Stimulated activated CD8-positive, alpha-beta memory T cell treated with anti-CD3 and anti-CD28 coated beads, Interleukin-4, amount 100 ng/mL, for 24 hours (primary cell): ENCODE measurements around the gene GLI3.

Experiments
- DNase-seq: peaks from one replicate; pipeline ENCODE4 v3.0.0-alpha.2; 2020; ENCODE audit warnings: low read depth

The GLI3 gene

DNA sequence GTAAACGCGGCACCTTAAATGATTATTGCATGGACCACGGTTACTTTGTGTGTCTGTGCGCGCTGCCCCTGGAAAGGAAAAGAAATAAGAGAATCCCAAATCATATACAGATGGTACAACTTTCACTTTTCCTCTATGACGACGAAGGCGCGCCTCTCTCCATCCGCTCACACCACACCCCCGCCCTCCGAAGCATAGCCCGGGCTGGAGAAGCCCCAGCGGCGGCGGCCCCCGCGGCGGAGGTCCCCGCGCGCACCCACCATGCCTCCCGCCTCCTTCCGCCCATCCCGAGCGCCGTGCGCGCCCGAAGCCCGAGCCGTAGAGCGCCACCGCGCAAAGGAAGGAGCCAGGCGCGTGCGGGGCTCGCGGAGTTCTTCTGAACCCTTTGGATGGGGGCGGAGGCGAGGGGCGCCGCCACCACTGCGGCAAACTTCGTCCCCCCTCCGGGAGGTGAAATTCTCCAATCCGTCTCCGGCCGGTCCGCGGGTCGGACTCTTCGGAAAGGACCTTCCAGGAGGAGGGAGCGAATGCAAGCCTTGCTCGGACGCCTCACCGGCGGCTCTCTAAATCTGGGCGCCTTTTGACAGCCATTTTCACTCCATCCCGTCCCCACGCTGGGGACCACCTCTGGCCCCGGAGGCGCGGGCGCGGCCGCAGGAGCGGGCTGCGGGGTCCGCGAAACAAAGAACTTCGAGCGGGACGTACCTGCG is 588 bp downstream of the GLI3 start:
- DNase-seq = no peak

DNA sequence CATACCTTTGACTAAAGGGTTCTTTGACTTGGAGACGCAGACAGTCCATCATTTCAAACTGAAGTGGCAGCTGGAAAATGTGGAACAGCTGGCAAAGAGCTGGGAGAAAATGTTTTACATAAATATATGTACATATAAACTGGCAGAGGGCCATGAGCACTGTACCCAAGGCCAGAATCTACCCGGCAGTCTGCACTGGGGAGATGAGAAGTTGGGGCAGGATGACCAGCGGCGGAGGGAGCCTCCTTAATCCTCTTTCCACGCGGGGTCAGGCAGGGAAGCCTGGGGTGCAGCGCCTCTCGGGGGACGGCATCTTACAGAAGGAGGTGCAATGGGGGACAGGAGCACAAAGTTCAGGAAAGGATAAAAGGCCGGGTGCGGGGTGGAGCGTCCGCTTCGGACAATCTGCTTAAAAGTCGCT is 1.3 kb downstream of the GLI3 start:
- DNase-seq = no peak

DNA sequence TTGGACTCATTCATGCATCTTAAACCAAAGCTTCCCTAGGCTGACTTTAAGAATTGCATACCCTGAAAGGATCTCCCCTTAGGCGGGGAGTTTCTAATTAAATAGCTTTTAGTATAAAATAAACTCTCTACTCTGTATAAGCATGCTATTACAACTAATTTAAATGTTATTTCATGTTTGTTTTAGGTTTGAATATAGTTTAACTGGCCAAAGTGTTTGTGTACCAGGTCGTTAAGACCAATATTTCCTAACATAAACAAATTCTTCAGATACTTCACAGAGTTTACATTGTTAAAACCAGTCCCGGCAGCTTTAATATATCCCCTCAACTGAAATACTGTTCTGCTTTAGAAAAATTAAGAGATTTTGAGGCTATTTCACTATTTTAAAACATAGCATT is 2.3 kb downstream of the GLI3 start:
- DNase-seq = no peak

DNA sequence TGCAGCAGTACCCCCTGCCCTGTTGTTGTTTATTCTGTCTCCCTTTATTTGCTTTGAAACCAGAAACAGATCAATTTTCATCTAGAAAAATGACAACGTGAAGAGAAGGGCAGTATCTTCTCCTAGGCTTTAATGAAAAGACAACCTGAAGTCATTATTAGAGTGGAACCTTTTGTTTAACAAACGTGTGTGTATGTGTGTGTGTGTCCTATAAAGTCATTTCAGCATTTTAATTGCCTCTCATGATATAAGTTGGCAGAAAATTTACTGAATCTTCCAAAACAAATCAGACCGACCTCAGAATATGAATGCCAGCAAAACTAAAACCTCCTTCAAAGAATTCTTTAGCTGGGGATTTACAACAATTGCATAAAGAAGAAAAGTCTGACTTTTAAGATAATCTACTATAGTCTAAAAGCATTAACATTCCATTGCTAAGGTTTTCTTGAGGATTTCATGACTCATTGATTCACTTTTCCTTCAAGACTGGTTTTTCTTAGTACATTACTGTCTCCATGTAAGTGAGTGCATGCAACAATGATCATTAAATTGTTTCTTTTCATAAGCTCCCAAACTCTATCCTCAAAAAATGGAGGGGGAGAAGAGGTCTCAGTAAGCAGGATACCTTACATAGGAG is 3.2 kb downstream of the GLI3 start:
- no peak for DNase-seq

DNA sequence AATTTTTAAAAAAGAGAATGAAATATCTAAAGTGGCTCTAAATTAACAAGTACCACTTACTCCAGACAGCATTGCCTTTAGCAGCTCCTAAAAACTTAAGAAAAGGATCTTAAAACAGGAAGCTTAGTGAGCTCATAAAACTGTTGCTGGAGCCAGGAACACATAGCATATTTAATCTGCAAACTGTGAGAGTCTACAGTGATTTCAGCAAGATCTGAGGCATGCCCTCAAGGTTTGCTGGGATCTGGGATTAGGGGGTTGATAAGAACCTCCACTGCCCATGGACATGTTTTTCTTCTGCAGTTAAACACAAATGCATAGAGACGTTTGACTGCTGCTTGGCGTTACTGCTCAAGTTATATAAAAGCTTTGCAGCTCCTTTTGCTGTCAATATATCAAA is 3.8 kb downstream of the GLI3 start:
- DNase-seq = no peak

DNA sequence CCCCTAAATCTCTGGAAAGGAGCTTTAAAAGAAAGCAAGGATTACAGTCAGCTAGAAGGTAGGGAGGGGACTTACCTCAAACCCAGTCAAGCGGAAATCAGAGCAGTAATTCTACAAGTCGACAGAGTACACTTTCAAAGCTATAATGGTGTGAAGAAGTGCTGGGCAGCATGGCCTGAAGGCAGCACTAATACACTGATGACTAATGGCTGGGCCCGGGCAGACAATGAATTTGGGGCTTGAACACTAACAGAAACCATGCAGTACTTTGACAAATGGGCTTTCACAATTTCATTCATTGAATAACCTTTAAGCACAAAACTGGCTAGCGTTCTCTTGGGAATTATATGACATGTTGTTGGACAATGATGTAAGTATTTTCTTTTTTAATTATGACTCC is 4.7 kb downstream of the GLI3 start:
- DNase-seq = no peak

DNA sequence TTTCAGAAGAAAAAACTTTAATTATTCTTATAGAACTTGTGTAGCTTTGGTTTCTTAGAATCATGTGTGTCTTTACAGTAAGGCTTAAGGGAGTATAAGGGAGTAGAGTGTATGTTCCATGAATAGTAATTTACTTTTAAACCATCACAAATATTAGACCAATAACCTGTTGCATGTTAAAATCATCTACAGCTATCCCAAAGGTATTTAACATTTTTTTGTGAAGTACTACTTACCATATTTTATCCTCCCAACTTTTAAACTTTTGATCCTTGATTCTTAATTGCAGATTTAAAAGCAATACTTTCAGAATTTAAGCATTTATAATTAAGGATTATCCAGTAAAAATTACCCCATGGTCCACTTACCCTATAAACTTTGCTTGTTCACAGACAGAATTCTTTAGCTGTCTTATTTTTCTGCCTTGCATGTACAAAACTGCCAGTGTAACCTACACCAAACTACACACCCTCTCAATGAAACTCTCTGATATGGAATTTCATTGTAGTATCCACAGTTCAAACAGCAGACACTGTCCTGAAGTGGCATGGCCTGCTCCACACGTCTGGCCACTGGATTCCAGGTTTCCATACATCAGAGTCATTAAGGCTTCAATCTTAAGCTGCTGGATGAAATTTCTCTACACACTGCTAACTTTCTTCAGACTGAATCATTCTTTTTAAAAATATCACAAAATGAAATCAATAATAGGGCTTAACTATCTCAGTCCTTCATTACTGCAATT is 5.8 kb downstream of the GLI3 start:
- no peak for DNase-seq

DNA sequence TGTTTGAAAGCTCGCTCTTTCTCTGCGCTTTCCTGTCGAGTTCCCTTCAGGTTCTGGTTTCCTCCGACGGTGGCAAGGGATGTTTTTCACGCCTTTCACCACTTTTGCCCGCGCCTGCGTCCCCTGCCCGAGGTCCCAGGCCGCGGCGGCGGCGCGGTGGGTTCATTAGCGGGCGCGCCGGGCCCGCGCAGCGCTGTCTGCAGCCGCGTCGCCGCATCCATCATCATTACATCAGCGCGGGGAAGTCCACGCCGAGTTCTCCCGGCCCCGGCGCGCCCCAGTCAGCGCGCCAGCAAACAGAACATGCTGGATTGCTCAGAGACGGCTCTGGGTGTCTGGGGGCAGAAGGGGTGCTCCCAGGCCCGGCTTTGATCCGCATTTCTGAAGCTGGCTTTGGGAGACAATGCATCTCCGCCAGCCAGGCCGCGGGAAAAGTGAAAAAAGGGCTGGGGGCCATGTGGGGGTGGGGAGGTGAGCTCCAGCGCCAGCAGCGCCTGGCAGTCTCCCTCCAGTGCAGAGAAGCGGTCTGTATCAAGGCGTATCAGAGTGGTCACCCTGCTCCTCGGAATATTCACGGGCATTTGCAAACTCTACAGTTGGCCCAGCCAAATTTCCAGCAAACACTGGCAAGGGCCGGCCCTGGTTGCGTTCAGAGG is 8.9 kb downstream of the GLI3 start:
- no peak for DNase-seq

DNA sequence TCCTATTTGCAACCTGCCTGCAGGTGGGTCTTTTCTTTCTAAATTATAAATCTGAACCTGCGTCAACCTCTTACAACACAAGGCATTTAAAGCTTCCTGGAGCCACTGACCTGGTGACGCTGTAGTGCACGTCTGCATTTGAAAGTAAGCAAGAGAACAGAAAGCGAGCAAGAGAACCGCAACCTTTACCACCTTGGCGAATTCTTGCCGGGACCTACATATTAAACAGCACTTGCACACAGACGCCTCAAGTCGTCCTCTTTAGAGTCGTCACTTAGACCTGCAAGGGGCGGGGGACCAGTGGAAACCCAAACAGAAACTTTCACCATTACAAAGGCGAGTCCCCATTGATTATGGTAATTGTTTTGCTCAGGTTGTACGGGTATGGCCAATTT is 9.5 kb downstream of the GLI3 start:
- no peak for DNase-seq

DNA sequence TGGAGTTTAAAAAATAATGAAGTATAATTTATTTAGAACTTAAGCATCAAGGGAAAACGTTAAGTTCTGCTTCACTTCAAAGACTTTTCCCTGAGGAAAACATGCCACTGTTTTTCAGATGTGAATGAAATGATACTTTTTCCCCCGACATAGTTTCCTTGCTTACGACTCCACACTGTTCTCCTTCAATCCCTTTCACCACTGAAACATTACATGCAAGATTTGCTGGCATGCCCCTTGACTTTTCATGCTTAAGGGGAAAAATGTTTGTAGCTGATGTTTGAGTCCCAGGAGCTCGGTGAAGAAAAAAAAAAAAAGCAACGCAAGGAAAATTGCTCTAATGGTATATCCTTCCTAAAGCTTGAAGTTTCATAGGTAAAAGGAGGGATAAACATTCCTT is 10.0 kb downstream of the GLI3 start:
- DNase-seq = no peak

DNA sequence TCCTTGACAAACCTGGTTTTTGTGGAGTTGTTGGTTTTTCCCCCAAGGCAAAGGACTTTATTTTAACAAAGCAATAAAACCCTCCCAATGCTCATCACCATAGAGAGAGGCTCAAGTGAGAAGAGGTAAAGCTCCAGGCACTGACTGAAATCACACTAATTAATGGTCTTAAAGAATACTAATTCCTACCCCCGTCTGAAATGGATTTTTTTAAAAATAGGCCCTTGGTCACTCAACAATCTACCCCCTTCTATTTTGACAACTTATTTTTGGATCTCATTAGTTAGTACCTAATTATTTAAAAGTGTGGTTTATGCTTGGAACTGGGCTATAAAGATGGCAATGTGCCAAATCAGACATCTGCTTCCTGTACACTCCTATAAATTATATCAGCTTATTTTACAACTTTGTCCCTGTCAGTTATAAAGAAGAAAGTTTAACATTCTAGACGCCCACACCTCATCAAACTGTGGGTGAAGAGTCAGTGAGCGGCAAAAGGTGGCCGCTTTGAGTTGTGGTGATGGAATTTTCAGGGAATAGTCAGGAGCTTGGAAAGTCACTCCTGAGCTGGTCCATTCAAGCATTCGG is 10.6 kb downstream of the GLI3 start:
- no peak for DNase-seq

DNA sequence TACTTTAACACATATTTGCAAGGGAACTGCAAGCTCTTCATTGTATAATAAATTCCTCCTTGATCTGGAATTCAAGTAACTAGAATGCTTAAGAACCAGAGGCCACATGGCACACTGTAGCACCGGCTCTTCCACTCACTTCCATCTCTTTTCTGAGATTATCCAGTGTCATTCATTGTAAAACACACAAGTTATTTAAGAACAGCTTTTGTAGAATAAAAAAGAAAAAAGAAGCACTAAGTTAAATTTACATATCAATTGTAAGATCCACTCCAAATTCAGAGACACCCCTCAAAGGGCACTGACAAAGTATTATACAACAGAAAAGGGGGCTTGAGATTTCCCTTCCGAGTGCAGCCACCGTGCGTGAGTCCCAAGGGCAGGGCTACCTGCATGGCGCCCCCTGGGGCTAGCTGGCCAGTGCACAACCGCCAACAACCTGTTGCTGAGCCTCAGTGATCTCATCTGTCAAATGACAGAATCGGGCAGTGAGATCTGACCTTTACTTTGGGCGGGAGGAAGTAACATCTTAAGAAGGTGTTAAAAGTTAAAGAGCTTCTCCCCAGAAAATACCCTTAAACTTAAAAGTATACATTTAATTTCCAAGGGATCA is 12.5 kb downstream of the GLI3 start:
- no peak for DNase-seq

DNA sequence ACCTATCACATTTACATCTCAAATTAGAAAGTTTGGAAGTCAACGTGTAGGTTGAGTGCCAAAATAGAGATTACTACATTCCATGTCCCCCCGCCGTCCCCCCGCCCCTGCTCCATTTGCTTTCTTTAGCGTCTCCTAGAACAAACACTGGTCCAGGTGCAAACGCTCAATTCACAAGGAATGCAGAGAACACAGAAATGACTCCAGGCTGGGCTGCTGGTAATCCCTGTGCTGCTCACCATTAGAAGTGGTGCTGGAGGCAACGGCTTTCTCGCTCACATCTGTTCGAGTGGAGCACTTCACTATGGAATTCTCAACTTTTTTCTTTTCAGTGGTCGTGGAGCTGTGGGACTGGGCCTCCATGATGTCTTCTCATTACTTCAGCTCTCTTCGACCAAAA is 14.1 kb downstream of the GLI3 start:
- no peak for DNase-seq

DNA sequence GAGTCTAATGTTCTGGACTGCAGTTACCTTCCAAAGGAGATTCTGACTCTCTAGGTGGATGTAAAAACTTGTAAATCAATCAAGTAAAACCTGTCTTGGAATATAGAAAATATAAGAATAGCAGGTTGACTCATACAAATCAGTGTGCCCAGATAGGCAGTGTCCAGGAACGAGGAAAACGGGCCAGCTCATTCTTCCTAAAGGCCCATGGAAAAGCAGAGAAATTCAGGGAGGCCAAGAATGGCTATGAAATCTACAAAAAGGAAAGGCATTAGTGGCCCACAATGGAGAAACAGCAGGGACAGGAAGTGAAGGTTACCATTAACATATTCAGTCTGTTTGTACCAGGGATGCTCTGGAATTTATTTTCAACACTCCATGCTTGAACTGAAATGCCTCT is 14.9 kb downstream of the GLI3 start:
- DNase-seq = no peak

DNA sequence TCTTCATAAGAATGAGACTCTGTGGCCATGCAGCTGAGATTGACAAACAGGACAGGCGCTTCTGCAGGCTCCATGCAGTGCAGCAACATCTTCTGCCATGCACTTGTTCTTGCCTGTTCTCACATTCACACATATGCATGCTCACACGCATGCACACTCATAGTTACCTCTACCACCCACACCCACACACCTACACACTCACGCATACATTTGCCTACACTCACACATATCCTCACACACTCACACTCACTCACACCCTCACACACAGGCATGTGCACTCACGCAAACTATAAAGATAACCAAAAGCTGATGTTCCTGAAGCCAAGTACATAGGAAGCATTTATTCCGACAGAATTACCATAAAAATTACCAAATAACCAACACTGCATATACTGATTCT is 15.7 kb downstream of the GLI3 start:
- DNase-seq = no peak

DNA sequence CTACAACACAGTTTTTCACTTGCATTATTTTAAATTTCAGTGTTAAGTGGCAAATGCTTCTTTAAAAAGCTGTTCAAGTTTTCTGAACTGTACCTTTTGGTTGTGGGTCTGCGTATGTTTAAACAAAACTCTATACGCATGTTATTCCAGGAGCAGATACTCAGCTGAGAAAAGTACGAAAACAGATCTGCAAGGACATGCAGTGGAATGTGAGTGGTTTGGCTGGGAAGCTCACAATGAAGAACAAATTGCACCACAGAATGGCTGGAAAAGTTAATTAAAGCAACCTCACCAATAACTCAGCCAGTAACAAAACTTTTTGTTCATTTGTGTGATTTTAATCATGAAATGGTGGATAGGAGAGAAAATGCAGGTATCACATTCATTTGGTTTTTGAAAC is 17.6 kb downstream of the GLI3 start:
- no peak for DNase-seq

DNA sequence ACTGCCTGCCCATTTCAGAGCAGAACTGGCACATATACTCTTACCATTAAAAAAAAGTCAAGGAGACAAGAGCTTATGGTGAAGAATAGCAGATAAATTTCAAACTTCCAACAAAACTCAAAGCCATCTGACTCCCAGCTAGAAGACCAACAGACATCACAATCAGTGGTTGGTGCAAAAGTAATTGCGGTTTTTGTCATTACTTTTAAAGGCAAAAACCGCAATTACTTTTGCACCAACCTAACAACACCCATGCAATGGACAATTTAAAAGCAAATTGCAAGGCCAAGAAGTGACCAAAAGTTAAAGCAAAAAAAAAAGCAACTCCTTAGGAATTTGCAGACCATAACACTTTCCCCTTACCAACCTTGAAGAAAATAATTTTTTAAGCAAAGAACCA is 18.8 kb downstream of the GLI3 start:
- DNase-seq = no peak

DNA sequence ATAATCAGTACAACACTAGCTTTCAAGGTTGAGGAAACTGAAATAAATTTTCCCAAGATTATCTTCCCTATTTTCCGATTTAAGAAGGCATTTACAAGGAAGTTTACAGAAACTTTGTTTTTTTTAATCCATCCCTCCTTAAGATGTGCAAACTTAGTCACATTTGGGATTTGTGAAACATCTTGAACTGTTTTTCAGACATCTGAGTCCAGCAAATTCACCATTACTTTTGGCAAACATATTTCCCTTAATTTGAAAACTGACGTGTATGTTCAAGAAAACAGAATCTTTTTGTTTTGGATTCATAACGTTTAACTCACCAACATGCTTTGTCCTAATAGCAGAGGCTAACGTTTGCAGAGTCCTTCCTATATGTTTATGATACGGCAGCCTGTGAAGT is 19.5 kb downstream of the GLI3 start:
- DNase-seq = no peak

DNA sequence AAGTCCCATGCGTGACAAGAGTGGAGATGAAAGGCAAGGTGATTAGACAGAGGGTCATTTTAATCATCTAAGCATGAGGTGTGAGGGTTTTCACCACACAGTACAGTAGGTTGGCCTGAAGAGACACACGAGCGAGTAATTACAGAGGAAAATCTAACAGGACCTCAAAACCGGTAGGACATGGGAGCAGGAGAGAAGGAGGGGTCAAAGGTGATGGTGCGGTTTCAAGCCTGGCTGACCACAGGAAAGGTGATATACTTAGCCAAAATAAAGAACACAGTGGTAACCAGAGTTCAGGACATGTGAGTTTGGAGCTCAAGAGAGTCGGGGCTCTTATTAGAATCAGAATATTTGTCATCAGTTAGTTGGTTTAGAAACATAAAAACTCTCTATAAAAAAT is 20.0 kb downstream of the GLI3 start:
- no peak for DNase-seq

DNA sequence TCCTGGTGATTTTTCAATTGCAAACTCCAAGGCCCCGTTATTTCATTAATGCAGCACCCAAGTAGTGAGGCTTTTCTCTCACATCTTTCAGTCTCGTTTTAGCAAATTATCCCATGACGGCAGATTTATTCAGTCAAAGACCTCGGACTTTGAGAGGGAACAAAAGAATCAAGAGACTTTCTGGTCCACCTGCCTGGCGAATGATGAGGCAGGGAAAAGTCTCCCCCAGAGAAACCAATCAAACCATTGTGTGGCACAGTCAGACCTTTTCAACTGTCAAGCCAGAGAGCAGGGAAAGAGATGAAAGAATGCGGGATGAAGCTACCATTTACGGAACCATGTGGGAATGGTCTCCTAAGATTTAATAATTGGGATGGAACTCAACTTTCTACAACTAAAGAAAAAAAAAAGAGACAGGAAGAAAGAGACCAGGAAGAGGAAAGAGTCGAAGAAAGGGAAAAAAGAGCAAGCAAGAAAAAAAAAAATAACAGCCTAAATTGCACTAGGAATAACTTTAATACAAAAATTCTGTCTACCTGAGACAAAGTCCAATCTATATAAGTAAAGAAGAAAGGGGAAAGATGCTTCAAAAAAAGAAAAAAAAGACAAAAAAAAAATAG is 22.8 kb downstream of the GLI3 start:
- DNase-seq = no peak

DNA sequence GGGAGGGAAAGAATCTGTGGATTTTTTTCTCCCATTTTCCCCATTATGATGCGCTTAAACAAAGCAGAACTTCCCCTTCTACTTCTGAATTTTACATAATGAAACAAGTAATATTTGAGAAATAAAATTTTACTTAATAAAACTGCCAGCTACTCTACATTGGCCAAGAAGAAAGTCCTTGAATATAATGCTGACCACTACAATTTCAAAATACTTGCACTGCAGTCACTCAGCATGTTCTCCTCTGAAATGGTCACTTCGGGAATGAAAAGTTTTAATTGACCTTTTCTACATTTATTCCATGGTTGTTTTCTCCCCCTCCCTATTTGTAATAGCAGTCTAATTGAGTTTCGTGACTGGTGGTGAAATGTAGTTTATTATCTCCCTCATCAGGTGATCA is 23.9 kb downstream of the GLI3 start:
- no peak for DNase-seq
